ENCODE measurements around the gene ATP13A5.

Gene ATP13A5

GRCh38 chr3:193378706-193379105, at the start of gene ATP13A5:
Gene ATP13A5 (minus strand): TSS chr3:193378753. CDS start chr3:193378725, 28 bp downstream.
- no peak for TF ChIP-seq CTCF (conservative IDR thresholded peaks at IDR 0.05; ENCODE audit: low read depth, low read length)
- no peak for DNase-seq (ENCODE audit: low read depth)
- H3K4me3 ChIP-seq (ENCODE audit: low read depth, low read length): no peak within 1 kb of the TSS

- no peak overlapping the region for H3K4me3 ChIP-seq (ENCODE audit: low read depth, low read length)
- TF ChIP-seq CTCF (conservative IDR thresholded peaks at IDR 0.05; ENCODE audit: low read depth, low read length): no peak
- DNase-seq (ENCODE audit: low read depth): no peak
Observed at GRCh38 chr3:193418576-193419373, 40.2 kb upstream of the ATP13A5 start.

- no peak overlapping the region for H3K4me3 ChIP-seq (ENCODE audit: low read depth, low read length)
- no peak for DNase-seq (ENCODE audit: low read depth)
- TF ChIP-seq CTCF (conservative IDR thresholded peaks at IDR 0.05; ENCODE audit: low read depth, low read length): no peak
Observed at GRCh38 chr3:193416629-193417028, 38.1 kb upstream of the ATP13A5 start.

GRCh38 chr3:193407688-193408087, 29.1 kb upstream of the ATP13A5 start:
- no peak for DNase-seq (ENCODE audit: low read depth)
- no peak overlapping the region for H3K4me3 ChIP-seq (ENCODE audit: low read depth, low read length)
- no peak for TF ChIP-seq CTCF (conservative IDR thresholded peaks at IDR 0.05; ENCODE audit: low read depth, low read length)

GRCh38 chr3:193407112-193407511, 28.6 kb upstream of the ATP13A5 start:
- no peak for TF ChIP-seq CTCF (conservative IDR thresholded peaks at IDR 0.05; ENCODE audit: low read depth, low read length)
- no peak overlapping the region for H3K4me3 ChIP-seq (ENCODE audit: low read depth, low read length)
- no peak for DNase-seq (ENCODE audit: low read depth)

- DNase-seq (ENCODE audit: low read depth): no peak
- no peak for TF ChIP-seq CTCF (conservative IDR thresholded peaks at IDR 0.05; ENCODE audit: low read depth, low read length)
- no peak overlapping the region for H3K4me3 ChIP-seq (ENCODE audit: low read depth, low read length)
Observed at GRCh38 chr3:193403307-193403706, 24.8 kb upstream of the ATP13A5 start.

- no peak overlapping the region for H3K4me3 ChIP-seq (ENCODE audit: low read depth, low read length)
- no peak for TF ChIP-seq CTCF (conservative IDR thresholded peaks at IDR 0.05; ENCODE audit: low read depth, low read length)
Observed at GRCh38 chr3:193400304-193400703, 21.8 kb upstream of the ATP13A5 start.

More at GRCh38 chr3:193400304-193400703, 21.8 kb upstream of the ATP13A5 start:
- DNase-seq (ENCODE audit: low read depth): no peak
